RPMI8226 (cell line): ENCODE data around the gene COL23A1.

Source experiments
- DNase-seq: peaks from one replicate; pipeline ENCODE4 v3.0.0-alpha.2; 2015

Gene COL23A1

GRCh38 chr5:178291969-178292825 is 298.0 kb downstream of the COL23A1 start:
- no peak for DNase-seq

DNA sequence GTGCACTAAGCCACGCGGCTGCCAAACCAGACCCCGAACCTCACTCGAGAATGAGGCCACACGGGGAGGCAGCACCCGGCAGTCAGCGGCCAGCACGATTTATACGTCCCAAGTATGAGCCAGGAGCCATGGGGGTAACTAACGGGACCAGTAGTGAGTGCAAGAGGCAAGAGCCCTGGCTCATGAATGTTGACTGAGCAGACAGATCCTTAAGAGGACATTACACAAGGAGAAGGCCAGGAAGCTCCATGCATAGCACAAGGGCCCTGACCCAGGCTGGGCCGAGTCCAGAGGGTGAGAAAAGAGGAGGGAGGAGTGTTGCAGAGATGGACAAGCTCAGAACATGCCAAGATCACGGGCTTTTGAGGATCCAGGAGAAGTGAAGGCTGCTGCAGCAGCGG is 299.0 kb downstream of the COL23A1 start:
- DNase-seq: no peak

GRCh38 chr5:178290376-178290775 is 299.8 kb downstream of the COL23A1 start:
- DNase-seq: no peak

DNA sequence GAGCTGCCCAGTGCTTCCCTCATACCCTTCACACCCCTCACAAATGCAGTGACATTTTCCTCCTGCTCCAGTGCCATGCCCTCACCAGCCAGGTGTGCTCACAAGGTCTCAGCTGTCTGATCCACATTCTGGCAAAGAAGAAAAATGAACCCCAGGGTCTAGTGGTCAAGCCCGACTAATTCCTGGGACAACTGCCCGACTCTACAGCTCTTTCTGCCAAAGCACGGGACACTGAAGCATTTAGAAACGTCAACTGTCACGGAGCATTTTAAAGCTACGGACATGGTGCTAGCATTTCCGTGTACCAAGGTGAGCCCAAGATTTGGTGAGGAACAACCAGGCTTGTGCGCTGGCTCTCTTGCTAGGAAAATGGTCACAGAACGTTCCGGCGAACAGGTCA is 300.8 kb downstream of the COL23A1 start:
- DNase-seq: no peak

DNA sequence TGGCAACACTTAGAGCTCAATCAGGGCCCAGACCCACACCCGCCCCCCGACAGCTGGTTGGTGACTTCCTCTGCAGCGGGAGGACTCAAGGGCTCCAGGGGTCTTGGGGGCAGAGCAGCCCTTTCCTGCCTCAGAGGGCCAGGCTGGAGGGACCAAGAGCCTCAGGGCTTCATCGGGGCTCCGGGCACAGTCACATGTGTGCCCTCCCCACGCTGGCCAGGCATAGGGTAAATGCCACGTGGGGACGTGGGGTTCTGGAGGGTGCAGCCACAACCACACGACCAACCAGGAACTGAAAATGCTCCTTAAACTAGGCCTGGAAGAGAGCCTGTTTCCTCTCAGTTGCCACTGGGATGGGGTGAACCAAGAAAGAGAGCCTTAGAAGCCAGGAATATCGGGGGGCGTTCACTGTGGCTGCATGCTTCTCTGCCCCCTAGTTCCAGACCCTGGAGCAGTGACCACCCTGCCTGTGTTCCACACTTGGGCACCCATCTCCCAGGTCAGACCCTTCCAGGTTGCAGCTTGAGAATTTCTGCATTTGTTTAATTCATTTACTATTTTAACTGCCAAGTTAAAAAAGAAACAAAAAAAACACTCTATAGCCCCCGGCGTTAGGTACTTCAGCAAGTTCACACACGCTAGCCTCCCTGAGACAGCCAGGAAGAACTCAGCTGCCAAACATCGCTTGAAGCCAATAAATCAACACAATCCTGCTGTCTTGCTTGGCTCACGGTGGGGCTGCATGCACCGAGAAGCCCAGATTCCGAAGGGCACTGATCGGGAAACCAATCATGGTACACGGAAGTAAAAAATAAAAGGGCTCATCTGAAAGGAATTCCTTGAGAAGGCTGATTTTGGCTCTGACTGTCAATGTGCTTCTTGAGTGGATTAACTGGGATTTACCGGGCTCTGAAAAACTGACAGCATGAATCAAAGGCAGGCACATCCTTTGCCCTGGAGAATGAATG is 301.5 kb downstream of the COL23A1 start:
- DNase-seq: no peak

GRCh38 chr5:178287791-178288105 is 302.4 kb downstream of the COL23A1 start:
- no peak for DNase-seq

DNA sequence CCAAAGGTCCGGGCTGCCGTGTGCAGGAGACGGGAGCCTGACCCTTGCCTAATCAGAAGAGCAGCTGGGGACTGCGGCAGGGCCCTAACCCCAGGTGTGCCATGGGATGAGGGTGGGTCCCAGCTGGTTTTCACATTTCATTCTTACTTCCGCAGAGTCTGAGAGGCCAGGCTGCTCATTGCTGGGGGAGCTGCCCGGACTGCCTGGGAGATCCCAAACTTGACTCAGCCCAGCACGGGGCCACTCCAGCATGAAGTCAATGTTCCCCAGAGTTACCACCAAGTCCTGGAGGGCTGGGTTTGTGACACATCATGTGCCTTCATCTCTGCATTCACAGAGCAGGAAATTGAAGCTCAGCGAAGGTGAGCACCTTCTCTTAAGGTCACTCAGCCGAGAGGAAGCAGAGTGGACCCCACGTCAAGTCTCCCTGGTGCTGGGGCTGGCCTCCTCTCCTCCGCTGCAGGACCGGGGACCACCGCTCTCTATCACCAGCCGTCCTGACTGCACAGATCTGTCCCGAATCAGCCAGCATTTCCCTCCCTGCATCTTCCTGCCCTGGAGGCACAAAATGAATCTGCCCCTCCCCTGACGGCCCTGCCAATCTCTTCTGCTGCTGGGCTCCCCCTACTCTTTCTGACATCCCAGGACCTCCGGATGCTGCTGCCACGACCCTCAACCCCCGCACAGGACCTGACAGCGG is 303.0 kb downstream of the COL23A1 start:
- DNase-seq: peak; percentile 34

DNA sequence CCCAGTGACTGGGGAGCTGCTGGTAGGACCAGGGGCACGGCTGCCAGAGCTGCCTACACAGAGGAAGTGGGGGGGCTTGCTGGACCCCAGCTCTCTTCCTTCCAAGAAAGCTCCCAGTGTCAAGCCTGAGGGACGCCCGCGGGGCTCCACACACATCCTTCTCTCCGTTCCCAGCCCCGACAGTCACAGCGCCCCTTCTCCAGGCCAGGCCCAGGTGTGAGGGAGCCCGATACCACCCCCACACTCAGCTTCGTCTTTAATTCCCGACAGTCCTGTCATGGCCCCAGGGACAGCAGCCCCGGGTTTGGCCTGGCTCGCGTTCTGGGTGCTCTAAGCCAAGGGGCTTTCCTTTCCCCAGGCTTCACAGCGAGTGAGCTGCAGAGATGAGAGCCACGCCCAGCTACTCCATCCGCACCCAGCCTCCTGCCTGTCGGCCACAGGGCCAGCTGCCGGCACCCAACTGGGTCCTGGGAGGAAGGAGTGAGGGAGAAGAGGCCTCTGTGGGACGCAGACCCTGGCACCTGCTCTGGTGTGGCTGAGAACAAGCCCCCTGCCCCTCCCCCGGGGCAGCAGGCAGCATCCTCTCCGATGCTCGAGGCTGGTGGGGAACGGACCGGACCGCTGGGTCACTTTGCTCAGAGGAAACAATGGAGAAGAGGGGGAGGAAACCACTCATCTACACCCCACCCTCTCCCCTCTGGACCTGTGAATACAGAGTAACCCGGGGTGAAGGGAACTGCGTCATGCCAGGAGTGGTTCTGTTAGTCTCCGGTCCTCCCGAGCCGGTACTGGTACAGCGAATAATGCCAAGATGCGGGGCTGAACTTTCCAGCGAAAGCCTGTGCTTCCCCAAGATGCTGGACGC is 303.7 kb downstream of the COL23A1 start:
- no peak for DNase-seq

- no peak for DNase-seq
Observed at GRCh38 chr5:178285399-178286225, 304.6 kb downstream of the COL23A1 start.

GRCh38 chr5:178284996-178285395 is 305.2 kb downstream of the COL23A1 start:
- no peak for DNase-seq

GRCh38 chr5:178284093-178284675 is 306.0 kb downstream of the COL23A1 start:
- peak; percentile 46 for DNase-seq

DNA sequence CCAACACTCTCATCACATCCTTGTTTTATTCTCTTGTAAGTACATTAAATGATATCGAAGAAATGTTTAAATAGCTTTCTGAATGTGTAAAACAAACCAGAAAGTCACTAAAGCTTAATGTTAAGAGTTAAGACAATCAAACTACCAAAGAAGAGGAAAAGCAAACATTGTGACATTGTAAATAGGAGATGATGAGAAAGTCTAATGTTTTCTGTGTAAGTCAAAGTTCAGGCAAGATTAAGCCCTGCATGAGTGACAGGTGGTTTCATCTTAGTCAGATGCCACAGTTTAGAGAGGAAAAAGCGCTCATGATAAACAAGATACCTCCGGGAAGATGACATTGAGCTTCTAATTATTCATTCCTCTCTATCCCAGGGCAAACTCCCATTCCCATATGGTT is 306.7 kb downstream of the COL23A1 start:
- no peak for DNase-seq

DNA sequence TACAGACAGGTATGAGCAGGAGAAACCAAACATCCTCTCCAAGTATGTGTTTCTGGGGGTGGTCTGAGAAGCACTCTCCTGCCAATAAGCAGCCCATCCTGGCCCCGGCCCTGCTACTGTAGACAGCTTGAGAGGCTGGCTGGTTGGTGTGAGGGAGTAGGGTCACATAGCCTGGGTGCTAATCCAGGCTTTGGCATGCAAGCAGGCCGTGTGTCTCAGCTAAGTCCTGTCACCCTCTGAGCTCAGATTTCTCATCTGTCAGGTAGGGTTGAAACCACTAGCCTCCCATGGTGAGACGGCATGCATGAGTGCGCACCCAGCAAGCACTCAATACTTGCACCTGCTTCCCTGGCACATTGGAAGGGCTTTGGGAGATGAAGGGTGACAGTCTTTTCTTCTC is 307.8 kb downstream of the COL23A1 start:
- DNase-seq: no peak

DNA sequence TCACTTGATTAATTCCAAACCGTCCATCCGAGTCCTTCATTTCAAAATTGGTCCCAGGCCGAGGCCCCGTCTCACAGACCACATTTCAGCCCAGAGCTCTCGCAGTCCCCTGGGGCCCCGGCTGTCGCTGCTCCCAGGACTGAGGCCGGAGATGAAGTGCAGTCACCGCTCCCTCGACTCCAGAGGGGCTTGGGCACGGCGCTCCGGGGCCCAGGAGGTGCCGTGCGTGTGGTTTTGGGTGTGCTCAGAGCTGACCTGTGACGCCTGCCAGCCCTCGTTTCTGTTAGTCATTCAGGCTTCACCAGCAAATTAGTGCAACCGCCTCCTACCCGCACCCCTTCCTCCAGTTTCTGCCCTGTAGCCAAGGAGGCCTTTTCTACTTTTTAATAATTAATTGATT is 308.9 kb downstream of the COL23A1 start:
- no peak for DNase-seq

- DNase-seq: no peak
Observed at GRCh38 chr5:178280631-178281030, 309.6 kb downstream of the COL23A1 start.

- peak; percentile 76 for DNase-seq
Observed at GRCh38 chr5:178279723-178280438, 310.3 kb downstream of the COL23A1 start.

DNA sequence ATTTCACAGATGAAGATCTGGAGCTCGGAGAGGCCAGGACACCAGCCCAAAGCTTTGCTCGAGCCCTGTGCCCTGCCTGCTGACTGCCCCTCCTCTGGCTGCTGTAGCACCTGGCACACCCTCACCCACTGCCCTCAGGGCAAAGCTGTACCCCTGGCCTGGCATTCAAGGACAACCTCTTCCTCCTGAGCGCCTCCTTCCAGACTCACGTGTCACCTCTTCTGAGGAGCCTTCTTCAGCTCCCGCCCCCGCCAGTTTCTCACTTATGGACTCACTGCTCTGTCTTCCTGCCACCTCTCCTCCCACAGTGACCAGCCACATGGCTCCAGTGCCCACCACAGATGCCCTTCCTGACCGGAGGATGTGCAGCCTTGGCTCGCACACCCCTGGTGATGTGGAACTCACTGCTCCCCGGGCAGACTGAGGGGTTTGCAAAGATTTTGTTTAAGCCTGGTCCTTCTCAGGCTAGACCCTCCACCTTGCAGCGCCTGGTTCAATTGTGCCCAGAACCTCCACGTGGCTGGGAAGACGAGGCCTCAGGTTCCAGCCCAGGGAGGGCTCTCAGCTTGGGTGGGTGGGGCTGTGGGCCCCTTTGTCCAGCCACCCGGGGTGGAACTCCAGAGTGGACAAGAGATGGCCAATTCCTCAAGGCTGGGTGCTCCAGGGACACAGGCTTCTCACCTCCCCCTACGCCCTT is 311.0 kb downstream of the COL23A1 start:
- no peak for DNase-seq

GRCh38 chr5:178278358-178279023 is 311.7 kb downstream of the COL23A1 start:
- DNase-seq: no peak

- DNase-seq: no peak
Observed at GRCh38 chr5:178277866-178278265, 312.3 kb downstream of the COL23A1 start.
